ELR (cell line): Measurements from ENCODE around the gene SIN3B.

Experiments
- DNase-seq: peaks from one replicate; pipeline ENCODE4 v3.0.0-alpha.2; 2015; ENCODE audit warnings: low read depth

The SIN3B gene

DNA sequence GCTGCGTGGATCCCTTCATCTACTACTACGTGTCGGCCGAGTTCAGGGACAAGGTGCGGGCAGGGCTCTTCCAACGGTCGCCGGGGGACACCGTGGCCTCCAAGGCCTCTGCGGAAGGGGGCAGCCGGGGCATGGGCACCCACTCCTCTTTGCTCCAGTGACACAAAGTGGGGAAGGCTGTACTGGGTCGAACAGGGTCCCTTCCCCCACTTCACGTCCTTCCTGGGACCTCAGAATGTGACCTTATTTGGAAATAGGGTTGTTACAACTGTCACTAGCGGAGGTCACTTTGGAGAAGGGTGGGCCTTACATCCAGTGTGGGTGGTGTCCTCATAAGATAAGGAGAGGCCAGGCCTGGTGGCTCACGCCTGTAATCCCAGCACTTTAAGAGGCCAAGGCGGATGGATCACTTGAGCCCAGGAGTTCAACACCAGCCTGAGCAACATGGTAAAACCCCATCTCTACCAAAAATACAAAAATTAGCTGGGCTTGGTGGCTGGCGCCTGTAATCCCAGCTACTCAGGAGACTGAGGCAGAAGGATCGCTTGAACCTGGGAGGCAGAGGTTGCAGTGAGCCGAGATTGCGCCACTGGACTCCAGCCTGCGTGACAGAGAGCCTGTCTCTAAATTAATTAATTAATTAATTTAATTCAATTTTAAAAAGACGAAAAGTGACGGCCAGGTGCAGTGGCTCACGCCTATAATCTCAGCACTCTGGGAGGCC, 61.4 kb downstream of the SIN3B start:
- no peak for DNase-seq

DNA sequence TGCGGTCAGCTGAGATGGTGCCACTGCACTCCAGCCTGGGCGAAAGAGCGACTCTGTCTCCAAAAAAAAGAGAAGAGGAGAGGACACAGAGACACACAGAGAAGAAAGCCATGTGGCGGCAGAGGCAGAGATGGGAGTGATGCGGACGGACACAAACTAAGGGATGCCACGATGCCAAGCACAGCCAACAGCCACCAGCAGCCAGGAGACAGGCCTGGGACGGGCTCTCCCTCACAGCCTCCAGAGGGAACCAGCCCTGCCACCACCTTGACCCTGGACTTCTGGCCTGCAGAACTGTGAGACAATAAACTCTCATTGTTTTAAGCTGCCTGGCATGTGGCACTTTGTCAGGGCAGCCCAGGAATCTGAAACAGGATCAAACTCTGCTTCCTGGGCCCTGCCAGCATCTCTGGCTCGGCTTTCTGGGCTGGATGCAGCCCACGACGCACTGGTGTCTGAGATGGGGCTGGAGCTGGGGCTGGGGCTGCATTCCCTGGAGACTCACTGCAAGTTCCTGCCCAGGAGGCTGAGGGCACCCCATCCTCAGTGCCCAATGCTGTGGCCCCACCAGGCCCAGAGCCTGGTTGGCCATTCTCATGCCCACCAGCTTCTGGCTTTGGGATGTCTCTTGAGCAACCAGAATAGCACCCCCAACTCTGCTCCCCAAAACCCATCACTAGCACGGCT, 62.6 kb downstream of the SIN3B start:
- no peak for DNase-seq

DNA sequence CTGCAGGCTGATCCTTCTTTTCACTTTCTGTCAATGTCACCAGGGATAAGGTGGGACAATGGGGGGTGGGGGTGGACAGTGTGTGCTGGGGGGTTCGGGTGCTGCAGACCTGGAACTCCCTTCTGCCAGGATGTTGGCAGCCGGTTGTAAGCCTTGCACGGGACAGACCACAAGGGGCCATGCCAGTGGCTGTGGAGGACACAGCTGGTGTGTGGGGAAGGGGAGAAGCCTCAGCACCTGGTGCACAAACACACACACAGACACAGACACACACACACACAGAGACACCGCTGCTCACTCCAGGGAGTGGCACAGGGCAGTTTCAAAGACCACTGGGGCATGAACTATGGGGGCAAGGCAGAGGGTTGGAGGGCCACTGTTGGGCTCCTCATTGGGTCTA, 63.2 kb downstream of the SIN3B start:
- DNase-seq = no peak

- DNase-seq = no peak
Observed at GRCh38 chr19:16892868-16893685, 63.9 kb downstream of the SIN3B start.

DNA sequence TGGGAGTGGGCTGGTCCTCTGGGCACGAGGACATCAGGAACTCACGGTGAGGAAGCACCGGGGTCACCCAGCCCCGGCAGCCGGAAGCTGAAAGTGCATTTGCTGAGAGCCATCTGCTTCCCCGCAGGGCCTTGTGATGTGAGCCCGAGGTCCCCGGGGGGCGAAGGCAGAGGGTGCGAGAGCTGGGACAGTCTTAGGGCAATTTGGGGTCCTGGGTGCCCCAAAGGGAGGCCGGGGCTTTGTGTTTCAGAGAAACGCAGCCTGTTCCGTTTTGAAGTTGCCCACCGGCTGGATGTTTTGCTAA, 64.4 kb downstream of the SIN3B start:
- no peak for DNase-seq

- no peak for DNase-seq
Observed at GRCh38 chr19:16894080-16894479, 64.9 kb downstream of the SIN3B start.

GRCh38 chr19:16895467-16896145, 66.4 kb downstream of the SIN3B start:
- no peak for DNase-seq

GRCh38 chr19:16896146-16897028, 67.2 kb downstream of the SIN3B start:
- no peak for DNase-seq

GRCh38 chr19:16897029-16897855, 68.0 kb downstream of the SIN3B start:
- peak; percentile 88 for DNase-seq

- DNase-seq = peak; percentile 15
Observed at GRCh38 chr19:16897856-16898161, 68.6 kb downstream of the SIN3B start.

- DNase-seq = no peak
Observed at GRCh38 chr19:16898361-16899015, 69.3 kb downstream of the SIN3B start.

DNA sequence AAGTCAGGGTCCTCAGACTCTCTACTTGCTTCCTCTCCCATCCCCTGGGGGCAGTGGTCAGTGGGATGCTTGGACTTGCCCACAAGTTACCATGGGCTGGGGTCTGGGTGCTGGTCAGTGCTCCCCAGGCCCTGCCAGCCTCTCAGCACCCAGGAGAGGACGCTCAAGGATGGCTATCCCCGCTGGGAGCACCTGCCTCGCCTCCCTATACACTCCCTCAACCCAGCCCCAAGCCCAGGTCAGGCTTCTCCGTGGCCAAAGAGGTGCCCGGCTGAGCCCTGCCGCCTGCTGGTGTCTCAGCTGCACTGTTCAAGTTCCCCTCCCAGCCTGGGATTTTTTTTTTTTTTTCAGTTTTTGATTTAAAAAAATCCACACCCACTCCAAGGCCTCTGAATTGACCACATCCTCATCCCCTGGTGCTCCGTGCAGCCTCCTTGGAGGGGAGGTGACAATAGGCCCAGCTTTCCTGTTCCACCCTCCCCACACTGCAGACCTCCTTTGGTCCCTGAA, 70.4 kb downstream of the SIN3B start:
- peak; percentile 62 for DNase-seq

DNA sequence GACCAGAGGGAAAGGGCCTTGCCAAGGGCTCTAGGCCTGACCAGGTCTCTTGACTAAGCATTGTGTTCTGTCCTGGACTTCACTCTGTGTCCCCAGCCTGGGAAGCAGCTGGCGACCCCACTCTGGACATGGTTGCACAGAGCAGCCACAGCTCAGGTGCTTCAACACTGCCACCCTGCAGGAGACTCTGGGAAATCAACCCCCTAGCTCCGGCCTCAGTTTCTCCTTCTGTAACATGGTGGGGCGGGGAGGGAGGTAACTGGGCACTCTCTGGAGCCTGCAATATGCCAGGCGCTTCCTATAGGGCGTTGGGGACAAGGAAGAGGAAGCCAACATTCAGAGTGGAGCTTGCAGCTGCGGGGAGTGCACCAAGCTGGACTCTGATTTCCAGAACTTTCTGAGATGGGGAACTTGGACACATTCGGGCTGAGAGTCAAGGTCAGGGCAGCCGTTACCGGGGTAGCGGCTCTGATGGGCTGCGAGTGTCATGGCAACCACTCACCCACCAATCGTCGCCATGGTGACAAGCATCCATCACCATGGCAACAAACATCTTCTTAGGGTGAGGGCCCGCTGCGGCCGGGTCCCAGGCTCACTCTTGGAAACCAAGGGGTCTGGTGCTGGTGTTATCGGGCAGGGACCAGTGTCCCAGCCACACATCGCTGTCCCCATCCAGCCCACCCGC, 72.4 kb downstream of the SIN3B start:
- DNase-seq = no peak

- DNase-seq = no peak
Observed at GRCh38 chr19:16902545-16902944, 73.3 kb downstream of the SIN3B start.

DNA sequence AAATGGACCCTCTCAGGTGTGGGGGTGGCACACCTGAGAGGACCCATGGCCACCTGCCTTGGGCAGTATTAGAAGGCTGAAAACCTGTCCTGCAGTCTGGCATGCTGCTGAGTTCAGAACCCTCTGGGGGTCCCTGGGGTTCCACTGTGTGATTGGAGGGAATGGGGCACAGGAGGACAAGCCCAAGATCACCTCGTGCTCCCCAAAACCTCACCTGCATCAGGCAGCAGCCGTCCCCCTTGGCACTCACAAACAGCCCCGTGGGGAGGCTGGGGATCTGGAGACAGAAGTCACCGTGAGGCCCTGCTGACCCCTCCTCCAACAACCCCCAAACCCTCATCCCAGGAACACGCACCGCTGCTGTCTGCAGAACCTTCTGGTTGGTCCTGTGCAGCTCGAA, 74.1 kb downstream of the SIN3B start:
- no peak for DNase-seq

- no peak for DNase-seq
Observed at GRCh38 chr19:16904599-16904998, 75.4 kb downstream of the SIN3B start.

- DNase-seq = no peak
Observed at GRCh38 chr19:16908759-16909158, 79.6 kb downstream of the SIN3B start.

GRCh38 chr19:16911046-16911445, 81.8 kb downstream of the SIN3B start:
- no peak for DNase-seq

- DNase-seq = no peak
Observed at GRCh38 chr19:16912780-16913179, 83.6 kb downstream of the SIN3B start.
